Measurements from ENCODE around the gene OGFR. TPM values are rescaled to one million over a fixed set of nuclear protein-coding genes. Genes with fewer than 3 reads are reported as not detected.

OGFR gene
- total and polyA plus RNA-seq, 2 donors (not counting 3 experiments of a cell fraction or from before 2014, with no cell fraction given) = 30.8 to 44.0 TPM

DNA sequence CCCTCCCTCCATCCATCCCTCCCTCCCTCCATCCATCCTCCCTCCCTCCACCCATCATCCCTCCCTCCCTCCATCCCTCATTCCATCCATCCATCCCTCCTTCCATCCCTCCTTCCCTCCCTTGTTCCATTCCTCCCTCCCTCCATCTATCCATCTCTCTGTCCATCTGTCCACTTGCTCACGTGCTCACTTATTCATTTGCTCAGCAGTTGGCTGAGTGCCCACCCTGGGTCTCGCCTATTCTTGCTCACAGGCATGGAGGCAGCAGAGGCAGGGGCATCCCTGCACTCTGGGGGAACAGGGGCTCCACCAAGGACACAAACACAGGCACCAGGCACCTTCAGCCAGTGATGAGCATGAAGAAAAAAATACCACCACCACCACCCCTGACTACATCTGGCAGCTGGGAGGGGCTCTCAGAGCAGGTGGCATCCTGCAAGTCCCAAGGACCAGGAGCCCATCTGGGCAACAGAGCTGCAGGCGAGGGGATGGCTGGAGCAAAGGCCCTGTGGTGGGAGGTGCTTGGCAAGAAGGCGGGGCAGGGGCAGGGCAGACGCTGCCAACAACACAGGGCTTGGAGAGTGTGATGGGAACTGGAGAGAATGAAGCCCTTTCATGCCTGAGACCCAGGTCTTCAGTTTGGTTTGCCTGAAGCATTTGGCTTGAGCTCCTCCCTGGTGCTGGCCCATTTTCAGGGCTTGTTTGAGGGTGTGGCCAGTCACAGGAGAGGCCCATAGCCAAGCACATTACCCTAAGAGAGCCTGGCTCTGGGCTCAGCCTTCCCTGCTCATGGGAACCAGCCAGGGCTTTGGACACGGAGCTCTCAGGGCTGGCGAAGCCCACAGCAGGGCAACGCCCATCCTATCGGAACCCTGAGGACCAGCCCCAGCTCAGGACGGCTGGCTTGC, 48.6 kb upstream of the OGFR start:
- Histone ChIP-seq H3K36me3 (ENCODE audit: control insufficient read depth in 2 of 2, extremely low read depth in 1 of 2, insufficient read depth in 2 of 2, low read length in 2 of 2) (no peaks in the 10 kb centered on the region), H3K9me3 (replicated peaks; ENCODE audit: control insufficient read depth, insufficient read depth, low read length) (no peaks in the 10 kb centered on the region), H3K27ac (ENCODE audit: insufficient read depth, low read depth, low read length) (no peak overlapping the region), H3K9me1 (replicated peaks; ENCODE audit: control insufficient read depth, extremely low read depth, insufficient read depth, low read length) (no peaks in the 10 kb centered on the region), H3K79me2 (ENCODE audit: control insufficient read depth, insufficient read depth, low read length) (no peaks in the 10 kb centered on the region), H3K4me2 (ENCODE audit: insufficient read depth, low read length) (no peak overlapping the region), H3K27me3 (ENCODE audit: control insufficient read depth in 2 of 2, insufficient read depth in 2 of 2, low read length in 2 of 2) (peaks cover 2 to 3% of the 10 kb centered on the region in 2 experiments), H3K4me3 (replicated peaks in 1 of 3; ENCODE audit: insufficient read depth in 1 of 3, low read depth in 1 of 3, low read length in 3 of 3) (no peak overlapping the region), H3K9ac (replicated peaks; ENCODE audit: extremely low read depth, insufficient read depth, low read length) (no peak overlapping the region), H2AFZ (ENCODE audit: low read depth, low read length) (no peak overlapping the region), H3K4me1 (ENCODE audit: control insufficient read depth, extremely low read depth, insufficient read depth, low read length) (no peaks in the 10 kb centered on the region), H4K20me1 (replicated peaks; ENCODE audit: control insufficient read depth, extremely low read depth, insufficient read depth, low read length) (no peaks in the 10 kb centered on the region)
- dilution Hi-C loops (cut with MboI; ENCODE audit: extremely low pct_ligation_motif_present, low sequenced_read_pairs) (no loop called here), intact Hi-C loops (cut with micrococcal nuclease) (no loop called here)
- ChIA-PET CTCF (no interaction called here), POLR2A (no interaction called here)
- FAIRE-seq (no peak), DNase-seq (ENCODE audit: low read depth, low spot score) (no peak)
- no TSS peak for BruUV-seq (replicated peaks)
- TF ChIP-seq EZH2 (IDR thresholded peaks at IDR 0.05; ENCODE audit: borderline replicate concordance, low read depth, low read length, severe bottlenecking) = no peak
- TF ChIP-seq, protein P1, sequence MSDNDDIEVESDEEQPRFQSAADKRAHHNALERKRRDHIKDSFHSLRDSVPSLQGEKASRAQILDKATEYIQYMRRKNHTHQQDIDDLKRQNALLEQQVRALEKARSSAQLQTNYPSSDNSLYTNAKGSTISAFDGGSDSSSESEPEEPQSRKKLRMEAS (IDR thresholded peaks at IDR 0.05; ENCODE audit: insufficient read depth, insufficient read length) = no peak
- TF ChIP-seq FOS (IDR thresholded peaks at IDR 0.05; ENCODE audit: borderline replicate concordance, insufficient read depth, low read length) = no peak
- TF ChIP-seq, protein P2, sequence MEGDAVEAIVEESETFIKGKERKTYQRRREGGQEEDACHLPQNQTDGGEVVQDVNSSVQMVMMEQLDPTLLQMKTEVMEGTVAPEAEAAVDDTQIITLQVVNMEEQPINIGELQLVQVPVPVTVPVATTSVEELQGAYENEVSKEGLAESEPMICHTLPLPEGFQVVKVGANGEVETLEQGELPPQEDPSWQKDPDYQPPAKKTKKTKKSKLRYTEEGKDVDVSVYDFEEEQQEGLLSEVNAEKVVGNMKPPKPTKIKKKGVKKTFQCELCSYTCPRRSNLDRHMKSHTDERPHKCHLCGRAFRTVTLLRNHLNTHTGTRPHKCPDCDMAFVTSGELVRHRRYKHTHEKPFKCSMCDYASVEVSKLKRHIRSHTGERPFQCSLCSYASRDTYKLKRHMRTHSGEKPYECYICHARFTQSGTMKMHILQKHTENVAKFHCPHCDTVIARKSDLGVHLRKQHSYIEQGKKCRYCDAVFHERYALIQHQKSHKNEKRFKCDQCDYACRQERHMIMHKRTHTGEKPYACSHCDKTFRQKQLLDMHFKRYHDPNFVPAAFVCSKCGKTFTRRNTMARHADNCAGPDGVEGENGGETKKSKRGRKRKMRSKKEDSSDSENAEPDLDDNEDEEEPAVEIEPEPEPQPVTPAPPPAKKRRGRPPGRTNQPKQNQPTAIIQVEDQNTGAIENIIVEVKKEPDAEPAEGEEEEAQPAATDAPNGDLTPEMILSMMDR (IDR thresholded peaks at IDR 0.05; ENCODE audit: extremely low read depth in 1 of 2, insufficient read depth in 1 of 2, low read depth in 1 of 2, low read length in 2 of 2) = no peak
- TF ChIP-seq POLR2A (IDR thresholded peaks at IDR 0.05; ENCODE audit: low read depth, low read length) = no peak
- TF ChIP-seq POLR2AphosphoS5 (IDR thresholded peaks at IDR 0.05; ENCODE audit: insufficient read depth, low read depth, low read length) = no peak
